HG03103 (cell line): ENCODE data around the gene SETD2.

Experiments
- ATAC-seq: cut with Tn5 transposase; IDR thresholded peaks from one replicate; pipeline ENCODE4 v1.9.1; 2021; ENCODE audit warnings: low read depth; ENCODE audit not compliant: unreplicated experiment

SETD2 gene

DNA sequence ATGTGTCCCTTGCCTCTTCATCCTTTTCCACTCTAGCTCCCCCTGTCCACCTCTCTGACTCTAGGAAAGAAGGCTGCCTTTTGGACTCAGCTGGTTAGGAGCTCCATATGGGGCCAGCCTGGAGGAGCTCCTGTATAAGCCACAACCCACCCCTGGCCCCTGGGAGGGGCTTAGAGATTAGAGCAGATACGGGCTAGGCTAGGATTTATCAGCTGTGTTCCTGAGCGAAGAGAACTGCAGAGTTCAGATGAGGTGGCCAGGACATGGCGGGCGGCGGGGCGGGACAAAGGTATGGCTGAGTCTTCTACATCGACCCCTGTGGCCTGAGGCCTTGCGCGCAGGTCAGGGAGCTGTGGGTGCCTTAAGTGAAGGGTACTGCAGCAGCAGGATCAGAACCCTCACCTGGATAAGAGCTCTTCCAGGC, 176.6 kb downstream of the SETD2 start:
- ATAC-seq: peak; percentile 14

GRCh38 chr3:46986782-46987310, 177.1 kb downstream of the SETD2 start:
- no peak for ATAC-seq

GRCh38 chr3:46986055-46986730, 177.7 kb downstream of the SETD2 start:
- ATAC-seq: no peak

- no peak for ATAC-seq
Measured at GRCh38 chr3:46985588-46985987, 178.3 kb downstream of the SETD2 start.

- ATAC-seq: no peak
Measured at GRCh38 chr3:46984591-46985459, 179.1 kb downstream of the SETD2 start.

GRCh38 chr3:46982546-46982945, 181.4 kb downstream of the SETD2 start:
- ATAC-seq: no peak

GRCh38 chr3:46981932-46982471, 181.9 kb downstream of the SETD2 start:
- ATAC-seq: no peak

DNA sequence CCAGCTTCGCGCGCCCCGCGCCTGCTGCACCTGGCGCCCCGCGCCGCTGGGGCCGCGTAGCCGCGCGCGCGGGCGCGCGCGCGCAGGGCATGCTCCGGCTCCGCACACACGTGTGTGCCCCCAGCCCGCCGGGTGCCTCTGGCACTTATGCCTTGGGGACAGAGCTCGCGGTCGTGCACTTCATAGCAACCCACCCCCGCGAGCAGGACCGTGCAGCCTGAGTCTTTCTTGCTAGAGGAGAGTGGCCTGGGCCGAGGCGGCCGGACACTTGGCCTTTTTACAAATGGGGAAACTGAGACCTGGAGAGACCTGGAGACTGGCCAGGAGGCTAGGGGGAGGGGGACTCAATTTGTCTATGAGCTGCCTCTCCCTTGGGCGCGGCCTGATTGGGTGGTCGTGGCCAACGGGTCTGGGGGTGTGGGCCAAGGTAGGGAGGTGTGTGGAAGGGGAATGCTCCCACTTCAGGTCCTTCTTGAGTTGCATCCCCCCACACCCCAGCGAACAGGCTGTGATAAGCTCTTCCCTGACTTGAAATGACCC, 183.9 kb downstream of the SETD2 start:
- peak; percentile 1 for ATAC-seq

- ATAC-seq: peak; percentile 59
Measured at GRCh38 chr3:46978985-46979944, 184.6 kb downstream of the SETD2 start, which contains the start of gene NBEAL2. Gene NBEAL2, plus strand, starts transcription at chr3:46979666. Its CDS starts 196 bp downstream, at chr3:46979862.

GRCh38 chr3:46978381-46978780, 185.5 kb downstream of the SETD2 start:
- no peak for ATAC-seq

DNA sequence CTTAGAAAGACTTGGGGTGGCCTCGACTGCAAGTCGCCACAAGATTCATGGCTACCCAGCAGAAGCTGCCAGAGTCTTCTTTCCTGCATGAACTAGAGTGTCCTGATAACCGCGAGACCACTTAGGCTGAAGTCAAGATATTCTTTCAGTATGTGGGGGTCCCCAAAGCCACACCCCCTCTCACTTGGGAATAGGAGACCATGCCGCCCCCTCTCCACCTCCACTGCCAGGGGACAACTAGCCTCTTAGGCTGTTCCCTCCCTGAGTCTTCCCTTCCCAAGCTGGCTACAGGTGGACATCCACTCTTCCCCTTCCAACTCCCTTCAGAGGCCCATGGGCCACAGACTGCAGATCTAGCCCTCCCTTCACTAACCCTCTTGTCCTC, 186.1 kb downstream of the SETD2 start:
- no peak for ATAC-seq

GRCh38 chr3:46976326-46977190, 187.4 kb downstream of the SETD2 start, which contains the start of gene CCDC12:
Gene CCDC12, minus strand, starts transcription at chr3:46976745. Its CDS starts 13 bp downstream, at chr3:46976732.
- ATAC-seq: peak; percentile 49

DNA sequence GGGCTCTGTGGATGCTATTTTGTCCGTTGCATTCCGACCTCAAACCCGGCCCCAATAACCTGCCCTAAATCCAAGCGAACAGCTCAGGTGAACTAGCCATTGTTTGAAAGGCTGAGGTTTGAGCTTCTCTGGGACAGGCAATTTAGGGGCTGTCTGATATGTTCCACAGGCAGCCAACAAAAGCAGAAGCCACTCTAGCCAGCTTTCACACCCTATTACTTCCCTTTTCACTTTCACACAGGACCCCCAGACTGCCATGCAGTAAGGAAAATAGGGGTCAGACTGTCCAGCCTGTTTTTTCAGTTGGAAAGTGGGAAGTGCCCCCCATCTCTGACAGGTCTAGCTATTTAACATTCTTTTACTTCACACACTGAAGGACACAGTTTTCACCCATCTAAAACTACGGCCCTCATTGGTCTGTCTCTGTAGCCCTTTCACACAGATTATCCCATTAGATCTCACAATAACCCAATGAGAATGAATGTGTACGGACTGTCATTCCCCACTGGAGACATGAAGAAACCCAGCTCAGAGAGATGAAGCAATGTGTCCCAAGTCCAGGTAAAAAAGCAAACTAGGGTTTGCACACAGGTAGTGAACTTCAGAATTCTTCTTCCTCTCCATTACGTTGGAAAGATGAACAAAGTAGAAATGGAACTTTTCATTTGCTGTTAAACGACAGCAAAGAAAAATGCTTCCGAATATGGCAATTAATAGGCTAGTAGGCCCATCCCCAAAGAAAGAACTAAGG, 189.3 kb downstream of the SETD2 start:
- no peak for ATAC-seq

- ATAC-seq: no peak
Measured at GRCh38 chr3:46972396-46972795, 191.5 kb downstream of the SETD2 start.

GRCh38 chr3:46971742-46972141, 192.2 kb downstream of the SETD2 start:
- no peak for ATAC-seq

DNA sequence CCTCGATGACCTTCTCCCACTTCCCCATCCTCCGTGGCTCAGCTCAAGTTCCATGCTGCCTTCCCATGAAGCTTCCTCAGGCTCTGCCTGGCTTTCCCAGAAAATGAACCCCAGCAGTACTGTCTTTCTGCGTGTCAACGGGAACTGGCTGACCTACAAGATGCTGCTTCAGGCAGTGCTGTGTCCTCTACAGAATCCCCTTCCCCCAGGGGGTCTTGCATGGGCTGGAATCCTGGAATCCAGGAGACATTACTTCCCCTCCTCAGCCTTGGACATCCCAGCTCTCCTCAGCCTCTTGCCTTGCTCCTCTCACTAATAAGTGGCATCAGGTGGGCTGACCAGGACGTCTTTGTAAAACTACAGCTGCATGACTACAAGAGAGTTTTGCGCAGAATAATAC, 192.8 kb downstream of the SETD2 start:
- no peak for ATAC-seq

GRCh38 chr3:46970391-46971091, 193.4 kb downstream of the SETD2 start:
- ATAC-seq: no peak
